Testis (tissue), 5 donors: Measurements from ENCODE around the gene TASOR. TPM values are rescaled to one million over a fixed set of nuclear protein-coding genes. Genes with fewer than 3 reads are reported as not detected.
A peak's percentile ranks its signal among the peaks of the same experiment; 100 is the strongest.
"Not testable (repeated sequence)": the region's sequence is repeated elsewhere in the genome, so short reads cannot be mapped to it uniquely, and the experiment has no call there.

ENCODE experiments used
- DNase-seq: peaks from one replicate; pipeline ENCODE4 v3.0.0-alpha.2; 2019
- H3K27ac ChIP-seq, 2 donors: fragments of 200-600 bp; sonication (generic); one replicate each; pipeline ENCODE4 v1.5.1; 2019
- H3K27me3 ChIP-seq: fragments of 200-600 bp; sonication (generic); one replicate; pipeline ENCODE4 v1.5.1; 2019
- H3K36me3 ChIP-seq: fragments of 200-600 bp; sonication (generic); one replicate; pipeline ENCODE4 v1.5.1; 2017; ENCODE audit warnings: low read depth; ENCODE audit errors: missing control alignments
- H3K4me1 ChIP-seq: fragments of 200-600 bp; sonication (generic); one replicate; pipeline ENCODE4 v1.5.1; 2019
- H3K4me3 ChIP-seq, 2 donors: fragments of 200-600 bp; sonication (generic); one replicate each; pipeline ENCODE4 v1.5.1; 2017 to 2019
- H3K9me3 ChIP-seq: fragments of 200-600 bp; sonication (generic); one replicate; pipeline ENCODE4 v1.5.1; 2017
- POLR2A ChIP-seq: fragments of 450-650 bp; IDR thresholded peaks from one replicate; pipeline ENCODE4 v1.6.1; 2017; ENCODE audit warnings: antibody characterized with exemption, mild to moderate bottlenecking, moderate library complexity
- WGBS, 2 donors: methylation state at CpG; one replicate each; pipeline ENCODE4 v1.1.5; 2018; 5-methylcytosine and 5-hydroxymethylcytosine counted together
- intact Hi-C: fragments of 100-400 bp; cut with DNase I; formaldehyde crosslinking; loops from one replicate; pipeline ENCODE4 v1.15.1; 2023; ENCODE audit warnings: low total_unique reads
- long read RNA-seq, 2 donors: transcript quantifications; one replicate each; lab custom pipeline, GENCODE V29; 2026
- polyA plus RNA-seq: library from polyadenylated mRNA; stranded (reverse); fragments of 350-450 nt; fragmentation: Illumina TruSeq; extraction: RNeasy Lipid Tissue Mini Kit (QIAGEN cat#74804); gene quantifications from one replicate; pipeline ENCODE4 v1.2.3, GENCODE V29; 2014; ENCODE audit warnings: low read depth, low replicate concordance; ENCODE audit not compliant: insufficient read depth
- total RNA-seq, 2 donors: library from RNA; depleted of rRNA; stranded (reverse); fragments of >200 nt; gene quantifications; one replicate each; pipeline ENCODE4 v1.2.3, GENCODE V29; 2016
- TF ChIP-seq, protein P1 (sequence below), 3 experiments: fragments of 450-650 bp in 2 of 3; fragments of 200-600 bp in 1 of 3; sonication (generic) in 1 of 3; IDR thresholded peaks; one replicate each; pipeline ENCODE4 v1.5.1; 2016 to 2019; ENCODE audit warnings: antibody characterized with exemption in 3 of 3, mild to moderate bottlenecking in 2 of 3, moderate library complexity in 1 of 3

Gene TASOR
- total RNA-seq (10 to 100 TPM; 90.7 to 96.9 TPM), polyA plus RNA-seq (60.7 TPM)
- long read RNA-seq, donor 1, full-length matches to known transcripts = 2 of 30 reads
- long read RNA-seq, donor 1, partial matches to known transcripts = 28 of 30 reads
- long read RNA-seq, donor 1, other reads (novel, unspliced or antisense) = 0 of 30 reads
- long read RNA-seq, donor 2, partial matches to known transcripts = 8 of 8 reads
- long read RNA-seq, donor 2, other reads (novel, unspliced or antisense) = 0 of 8 reads

GRCh38 chr3:56683122-56683817, at the start of gene TASOR:
Gene TASOR, minus strand, starts transcription at chr3:56683265. Its CDS starts 259 bp downstream, at chr3:56683006.
- Histone ChIP-seq H3K36me3 (no peaks in the 10 kb centered on the region), H3K9me3 (no peaks in the 10 kb centered on the region), H3K4me3 (peak within 1 kb of the TSS; percentile 83 to 90), H3K27me3 (no peaks in the 10 kb centered on the region), H3K4me1 (peaks cover 12% of the 10 kb centered on the region), H3K27ac (peak within 1 kb of the TSS; percentile 99 to 100)
- TF ChIP-seq, protein P1, sequence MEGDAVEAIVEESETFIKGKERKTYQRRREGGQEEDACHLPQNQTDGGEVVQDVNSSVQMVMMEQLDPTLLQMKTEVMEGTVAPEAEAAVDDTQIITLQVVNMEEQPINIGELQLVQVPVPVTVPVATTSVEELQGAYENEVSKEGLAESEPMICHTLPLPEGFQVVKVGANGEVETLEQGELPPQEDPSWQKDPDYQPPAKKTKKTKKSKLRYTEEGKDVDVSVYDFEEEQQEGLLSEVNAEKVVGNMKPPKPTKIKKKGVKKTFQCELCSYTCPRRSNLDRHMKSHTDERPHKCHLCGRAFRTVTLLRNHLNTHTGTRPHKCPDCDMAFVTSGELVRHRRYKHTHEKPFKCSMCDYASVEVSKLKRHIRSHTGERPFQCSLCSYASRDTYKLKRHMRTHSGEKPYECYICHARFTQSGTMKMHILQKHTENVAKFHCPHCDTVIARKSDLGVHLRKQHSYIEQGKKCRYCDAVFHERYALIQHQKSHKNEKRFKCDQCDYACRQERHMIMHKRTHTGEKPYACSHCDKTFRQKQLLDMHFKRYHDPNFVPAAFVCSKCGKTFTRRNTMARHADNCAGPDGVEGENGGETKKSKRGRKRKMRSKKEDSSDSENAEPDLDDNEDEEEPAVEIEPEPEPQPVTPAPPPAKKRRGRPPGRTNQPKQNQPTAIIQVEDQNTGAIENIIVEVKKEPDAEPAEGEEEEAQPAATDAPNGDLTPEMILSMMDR (IDR thresholded peaks at IDR 0.05) = no peak
- TF ChIP-seq POLR2A = peak; percentile 28
- intact Hi-C loops = no loop called here
- 29 to 47% methylated on average over 17 to 35 of the region's 68 CpGs for WGBS, 2 donors
- DNase-seq = peak; percentile 86

DNA sequence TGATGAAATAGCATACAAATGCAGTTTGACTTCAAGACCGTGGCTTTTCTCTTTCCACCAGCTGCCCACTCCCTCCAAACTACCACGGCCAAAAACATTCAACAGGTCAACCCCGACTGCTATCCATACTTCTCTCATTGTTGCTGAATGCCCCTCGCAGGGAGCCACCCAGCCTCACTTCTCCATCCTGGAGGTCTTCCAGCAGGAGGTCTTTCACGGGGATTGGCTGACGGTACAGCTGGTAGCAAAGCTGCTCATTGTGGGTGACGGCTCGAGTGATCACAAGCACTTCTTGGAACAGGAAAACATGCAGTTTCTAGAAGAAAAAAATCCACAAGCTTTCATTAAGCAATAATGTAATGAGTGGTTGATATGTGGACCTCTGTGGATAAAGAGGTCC, 49.0 kb upstream of the TASOR start:
- H3K4me3 ChIP-seq = no peak overlapping the region
- 88 to 96% methylated on average over 8 of the region's 8 CpGs for WGBS, 2 donors
- H3K27me3 ChIP-seq = no peaks in the 10 kb centered on the region
- no peak for TF ChIP-seq POLR2A
- TF ChIP-seq, protein P1 (IDR thresholded peaks at IDR 0.05) = no peak
- no peaks in the 10 kb centered on the region for H3K4me1 ChIP-seq
- H3K27ac ChIP-seq = no peak overlapping the region
- intact Hi-C loops = no loop called here
- no peaks in the 10 kb centered on the region for H3K9me3 ChIP-seq
- DNase-seq = no peak
- H3K36me3 ChIP-seq = no peaks in the 10 kb centered on the region

GRCh38 chr3:56725175-56725574, 42.1 kb upstream of the TASOR start:
- no peak for DNase-seq
- H3K36me3 ChIP-seq = no peaks in the 10 kb centered on the region
- H3K9me3 ChIP-seq = no peaks in the 10 kb centered on the region
- H3K27me3 ChIP-seq = no peaks in the 10 kb centered on the region
- H3K4me1 ChIP-seq = no peaks in the 10 kb centered on the region
- WGBS, 2 donors = 87 to 90% methylated on average over 3 of the region's 3 CpGs
- intact Hi-C loops = no loop called here
- no peak overlapping the region for H3K4me3 ChIP-seq
- TF ChIP-seq, protein P1 (IDR thresholded peaks at IDR 0.05) = no peak
- no peak for TF ChIP-seq POLR2A
- H3K27ac ChIP-seq = no peak overlapping the region

DNA sequence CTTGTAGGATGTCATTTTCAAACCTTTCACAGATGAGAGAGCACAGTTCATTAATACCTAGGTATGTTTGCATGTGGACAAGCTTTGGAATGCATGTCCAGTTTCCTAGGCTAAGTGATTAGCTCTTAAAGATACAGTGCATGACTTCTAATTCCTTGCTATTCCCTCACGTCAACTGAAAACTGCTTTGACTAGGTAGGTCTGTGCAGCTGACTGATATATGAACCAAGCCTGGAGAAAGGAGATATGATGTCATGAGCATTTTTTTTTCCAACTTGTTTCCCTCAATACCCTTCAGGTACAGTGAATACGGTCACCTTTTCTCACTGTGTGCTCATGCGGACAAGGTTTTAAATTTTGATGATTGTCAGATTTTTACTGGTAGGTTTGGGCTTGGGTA, 41.6 kb upstream of the TASOR start:
- Histone ChIP-seq H3K27ac (no peak overlapping the region), H3K9me3 (no peaks in the 10 kb centered on the region), H3K36me3 (no peaks in the 10 kb centered on the region), H3K27me3 (no peaks in the 10 kb centered on the region), H3K4me3 (no peak overlapping the region), H3K4me1 (no peaks in the 10 kb centered on the region)
- TF ChIP-seq, protein P1 (IDR thresholded peaks at IDR 0.05) = no peak
- TF ChIP-seq POLR2A = no peak
- no peak for DNase-seq
- 84 to 94% methylated on average over 3 of the region's 3 CpGs for WGBS, 2 donors
- intact Hi-C loops = no loop called here

DNA sequence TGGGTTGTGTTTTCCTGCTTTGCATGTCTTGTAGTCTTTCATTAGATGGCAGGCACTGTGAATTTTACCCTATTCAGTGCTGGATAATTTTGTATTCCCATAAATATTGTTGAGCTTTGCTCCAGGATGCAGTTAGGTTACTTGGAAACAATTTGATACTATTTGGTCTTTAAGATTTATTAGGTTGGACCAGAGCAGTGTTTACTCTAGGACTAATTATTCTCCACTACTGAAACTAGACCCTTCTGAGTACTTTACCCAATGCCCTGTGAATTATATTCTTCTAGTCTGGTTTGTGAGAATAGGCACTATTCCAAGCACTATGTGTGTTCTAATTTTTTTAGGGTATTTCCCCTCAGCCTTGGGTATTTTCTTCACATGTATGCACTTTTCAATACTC, 37.8 kb upstream of the TASOR start:
- Histone ChIP-seq H3K4me1 (no peaks in the 10 kb centered on the region), H3K27me3 (no peaks in the 10 kb centered on the region), H3K4me3 (no peak overlapping the region), H3K27ac (no peak overlapping the region), H3K9me3 (no peaks in the 10 kb centered on the region), H3K36me3 (no peaks in the 10 kb centered on the region)
- DNase-seq = no peak
- TF ChIP-seq, protein P1 (IDR thresholded peaks at IDR 0.05) = no peak
- no peak for TF ChIP-seq POLR2A
- intact Hi-C loops = no loop called here

GRCh38 chr3:56718809-56719208, 35.7 kb upstream of the TASOR start:
- intact Hi-C loops, H3K27ac ChIP-seq, H3K4me3 ChIP-seq, H3K36me3 ChIP-seq, H3K9me3 ChIP-seq, DNase-seq, H3K27me3 ChIP-seq, H3K4me1 ChIP-seq: not testable (repeated sequence)
- WGBS, 2 donors = 92 to 96% methylated on average over 5 to 19 of the region's 21 CpGs
